Progenitor cell of endocrine pancreas (in vitro differentiated cells): Measurements from ENCODE around the gene LGI4. TPM values are rescaled to one million over a fixed set of nuclear protein-coding genes. Genes with fewer than 3 reads are reported as not detected.

Experiments
- DNase-seq: peaks from one replicate; pipeline ENCODE4 v3.0.0; 2021; ENCODE audit warnings: low spot score; ENCODE audit not compliant: unreplicated experiment
- H3K27ac Mint-ChIP-seq: 2 replicates; pipeline ENCODE4 v1.8.0; 2021; ENCODE audit warnings: mild to moderate bottlenecking, moderate library complexity, mixed read lengths
- H3K27me3 Mint-ChIP-seq: 2 replicates; pipeline ENCODE4 v1.8.0; 2021; ENCODE audit warnings: mixed read lengths
- H3K36me3 Mint-ChIP-seq: 2 replicates; pipeline ENCODE4 v1.8.0; 2022; ENCODE audit warnings: mixed read lengths; ENCODE audit not compliant: insufficient read depth
- H3K4me1 Mint-ChIP-seq: 2 replicates; pipeline ENCODE4 v1.8.0; 2021; ENCODE audit warnings: low read depth, mixed read lengths
- H3K4me3 Mint-ChIP-seq: 2 replicates; pipeline ENCODE4 v1.8.0; 2021; ENCODE audit warnings: low read depth, mild to moderate bottlenecking, moderate library complexity, mixed read lengths
- H3K9me3 Mint-ChIP-seq: 2 replicates; pipeline ENCODE4 v1.8.0; 2021; ENCODE audit warnings: low read depth, mixed read lengths
- total RNA-seq: library from RNA; stranded (reverse); gene quantifications from 2 replicates; pipeline ENCODE4 v1.2.1, GENCODE V29; 2021
- TF ChIP-seq, protein P1 (sequence below): fragments of 200-600 bp; sonication (generic); IDR thresholded peaks from one replicate; pipeline ENCODE4 v1.5.0; 2021; ENCODE audit warnings: antibody characterized with exemption, mild to moderate bottlenecking; ENCODE audit not compliant: unreplicated experiment

LGI4 gene
- total RNA-seq, 1 donor from 2014 or later = not detected

DNA sequence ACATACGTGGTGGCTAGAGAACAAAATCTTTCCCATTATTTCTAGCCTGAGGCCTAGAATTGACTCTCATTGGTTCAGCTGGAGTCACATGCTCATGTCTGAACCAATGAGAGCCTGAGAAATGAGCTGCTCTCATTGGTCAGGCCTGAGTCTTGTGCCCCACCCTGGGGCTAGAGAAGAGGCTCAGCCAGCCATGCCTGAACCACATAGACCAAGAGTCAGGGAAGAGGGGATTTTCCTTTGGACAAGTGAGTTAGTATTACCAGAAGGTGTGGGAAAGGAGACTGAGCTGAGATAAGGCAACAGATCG, 26.5 kb upstream of the LGI4 start:
- Mint-ChIP-seq H3K4me1 (no peaks in the 10 kb centered on the region), H3K9me3 (peaks cover 14% of the 10 kb centered on the region), H3K36me3 (peaks cover 2% of the 10 kb centered on the region), H3K4me3 (no peak overlapping the region), H3K27ac (no peak overlapping the region), H3K27me3 (peaks cover 31% of the 10 kb centered on the region)
- no peak for DNase-seq
- TF ChIP-seq, protein P1, sequence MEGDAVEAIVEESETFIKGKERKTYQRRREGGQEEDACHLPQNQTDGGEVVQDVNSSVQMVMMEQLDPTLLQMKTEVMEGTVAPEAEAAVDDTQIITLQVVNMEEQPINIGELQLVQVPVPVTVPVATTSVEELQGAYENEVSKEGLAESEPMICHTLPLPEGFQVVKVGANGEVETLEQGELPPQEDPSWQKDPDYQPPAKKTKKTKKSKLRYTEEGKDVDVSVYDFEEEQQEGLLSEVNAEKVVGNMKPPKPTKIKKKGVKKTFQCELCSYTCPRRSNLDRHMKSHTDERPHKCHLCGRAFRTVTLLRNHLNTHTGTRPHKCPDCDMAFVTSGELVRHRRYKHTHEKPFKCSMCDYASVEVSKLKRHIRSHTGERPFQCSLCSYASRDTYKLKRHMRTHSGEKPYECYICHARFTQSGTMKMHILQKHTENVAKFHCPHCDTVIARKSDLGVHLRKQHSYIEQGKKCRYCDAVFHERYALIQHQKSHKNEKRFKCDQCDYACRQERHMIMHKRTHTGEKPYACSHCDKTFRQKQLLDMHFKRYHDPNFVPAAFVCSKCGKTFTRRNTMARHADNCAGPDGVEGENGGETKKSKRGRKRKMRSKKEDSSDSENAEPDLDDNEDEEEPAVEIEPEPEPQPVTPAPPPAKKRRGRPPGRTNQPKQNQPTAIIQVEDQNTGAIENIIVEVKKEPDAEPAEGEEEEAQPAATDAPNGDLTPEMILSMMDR = no peak

DNA sequence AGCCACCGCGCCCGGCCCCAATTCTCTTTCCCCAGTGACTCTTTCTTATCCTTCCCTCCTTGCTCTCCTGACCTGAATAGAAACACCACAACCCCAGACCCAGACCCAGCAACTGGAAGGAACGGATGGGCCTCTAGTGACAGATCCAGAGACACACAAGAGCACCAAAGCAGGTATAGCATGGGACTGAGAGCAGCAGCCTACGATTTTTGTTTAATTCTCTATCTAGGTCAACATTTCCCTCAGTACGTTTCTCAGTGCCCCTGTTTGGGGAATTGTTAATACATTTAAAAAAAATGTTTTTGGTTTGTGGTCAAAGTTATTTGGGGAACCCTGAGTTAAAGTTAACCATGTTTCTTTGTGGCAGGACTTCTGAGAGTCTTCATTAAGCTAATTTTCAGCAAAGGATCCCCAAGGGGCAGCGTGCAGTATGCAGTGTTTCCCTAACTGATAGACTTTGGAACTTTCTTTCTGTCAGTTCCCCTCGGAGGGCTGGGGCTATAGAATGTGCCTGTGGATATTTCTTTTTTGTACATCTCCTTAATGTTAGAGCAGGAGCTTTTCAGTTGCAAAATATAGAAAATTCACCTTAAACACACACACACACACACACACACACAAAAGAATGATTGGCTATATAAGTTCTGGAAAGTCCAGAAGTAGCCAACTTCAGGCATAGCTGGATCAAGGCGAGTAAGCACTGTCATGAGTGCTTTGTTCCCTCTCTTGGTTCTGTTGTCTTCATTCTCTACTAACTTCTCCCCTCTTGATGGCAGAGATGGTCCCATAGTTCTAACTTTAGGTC, 26.0 kb upstream of the LGI4 start:
- TF ChIP-seq, protein P1 = no peak
- H3K36me3 Mint-ChIP-seq = peaks cover 2% of the 10 kb centered on the region
- H3K27ac Mint-ChIP-seq = no peak overlapping the region
- no peak overlapping the region for H3K4me3 Mint-ChIP-seq
- H3K9me3 Mint-ChIP-seq = peaks cover 11% of the 10 kb centered on the region
- H3K4me1 Mint-ChIP-seq = no peaks in the 10 kb centered on the region
- peaks cover 36% of the 10 kb centered on the region for H3K27me3 Mint-ChIP-seq
- no peak for DNase-seq

DNA sequence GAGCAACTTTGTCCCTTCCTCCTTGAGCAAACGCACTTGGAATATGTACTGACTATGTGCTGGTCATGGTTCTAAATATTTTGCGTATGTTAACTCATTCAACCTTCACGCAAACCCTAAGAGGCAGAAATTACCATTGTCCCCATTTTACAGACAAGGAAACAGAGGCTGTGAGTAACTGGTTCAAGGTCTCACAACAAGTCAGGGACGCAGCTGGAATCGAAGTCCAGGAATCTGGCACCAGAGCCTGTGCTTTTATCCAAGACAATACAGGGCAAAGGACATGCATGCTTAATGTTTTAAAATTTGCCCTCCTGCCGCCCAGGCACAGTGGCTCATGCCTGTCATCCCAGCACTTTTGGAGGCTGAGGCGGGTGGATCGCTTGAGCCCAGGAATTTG, 24.7 kb upstream of the LGI4 start:
- H3K27ac Mint-ChIP-seq = no peak overlapping the region

DNA sequence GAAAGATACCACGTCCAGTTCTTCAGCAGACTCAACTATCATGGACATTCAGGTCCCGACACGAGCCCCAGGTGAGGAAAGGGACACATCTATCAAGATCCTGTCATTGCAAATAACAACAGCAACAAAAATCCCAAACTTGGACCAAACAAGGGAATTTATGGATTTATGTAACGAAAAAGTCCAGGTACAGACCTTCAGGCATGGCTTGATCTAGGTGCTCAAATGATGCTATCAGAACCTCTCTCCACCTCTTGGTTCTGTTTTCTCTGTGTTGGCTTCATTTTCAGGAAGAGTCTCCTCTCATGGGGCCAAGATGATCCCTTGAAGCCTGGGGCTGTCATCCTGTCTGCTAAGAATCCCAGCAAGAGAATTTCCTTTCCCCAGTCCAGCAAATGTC, 22.6 kb upstream of the LGI4 start:
- Mint-ChIP-seq H3K9me3 (no peaks in the 10 kb centered on the region), H3K27me3 (peaks cover 67% of the 10 kb centered on the region), H3K27ac (no peak overlapping the region), H3K4me3 (no peak overlapping the region), H3K4me1 (peaks cover 12% of the 10 kb centered on the region), H3K36me3 (no peaks in the 10 kb centered on the region)
- no peak for DNase-seq
- TF ChIP-seq, protein P1 = no peak

More for the DNA sequence above, 24.7 kb upstream of the LGI4 start:
- H3K4me1 Mint-ChIP-seq = peaks cover 6% of the 10 kb centered on the region
- H3K36me3 Mint-ChIP-seq = no peaks in the 10 kb centered on the region
- H3K4me3 Mint-ChIP-seq = no peak overlapping the region
- no peak for DNase-seq
- peaks cover 6% of the 10 kb centered on the region for H3K9me3 Mint-ChIP-seq
- peaks cover 48% of the 10 kb centered on the region for H3K27me3 Mint-ChIP-seq
- TF ChIP-seq, protein P1 = no peak

DNA sequence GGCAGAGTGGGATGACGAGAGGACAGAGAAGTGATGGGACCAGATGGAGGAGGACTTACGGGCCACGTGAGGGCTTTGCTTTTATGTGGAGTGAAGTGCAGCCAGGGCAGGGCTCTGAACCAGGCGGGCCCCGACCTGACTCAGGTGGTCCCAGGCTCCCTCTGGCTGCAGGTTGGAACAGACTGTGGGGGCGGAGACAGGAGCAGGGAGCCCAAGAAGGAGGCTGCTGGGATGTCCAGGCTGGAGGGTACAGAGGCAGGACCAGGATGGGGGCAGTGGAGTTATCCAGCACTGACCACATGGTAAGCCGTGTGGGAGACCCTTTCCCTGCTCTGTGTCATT, 21.8 kb upstream of the LGI4 start:
- Mint-ChIP-seq H3K4me3 (no peak overlapping the region), H3K9me3 (no peaks in the 10 kb centered on the region), H3K27me3 (peaks cover 73% of the 10 kb centered on the region), H3K4me1 (peaks cover 15% of the 10 kb centered on the region), H3K36me3 (no peaks in the 10 kb centered on the region), H3K27ac (no peak overlapping the region)
- TF ChIP-seq, protein P1 = no peak
- DNase-seq = no peak
